Activated CD8-positive, alpha-beta memory T cell treated with anti-CD3 and anti-CD28 coated beads, Interleukin-2, amount 10 ng/mL, durations not matched to agents 7 days and 5 days (primary cell): ENCODE data around the gene LARP1. TPM values are rescaled to one million over a fixed set of nuclear protein-coding genes. Genes with fewer than 3 reads are reported as not detected.
"Not testable (repeated sequence)": the region's sequence is repeated elsewhere in the genome, so short reads cannot be mapped to it uniquely, and the experiment has no call there.

Experiments
- ATAC-seq: fragments of 150-1000 bp; cut with Tn5 transposase; one replicate; pipeline ENCODE4 v1.10.0; 2021; ENCODE audit warnings: moderate library complexity
- CTCF ChIA-PET: fragments of 350-600 bp; sonication (Branson Sonifier 250); formaldehyde crosslinking; loops from one replicate; lab custom pipeline; 2021; ENCODE audit warnings: antibody characterized with exemption; lab: Charles Lee
- DNase-seq: peaks from one replicate; pipeline ENCODE4 v3.0.0-alpha.2; 2020
- H3K27ac Mint-ChIP-seq: one replicate; pipeline ENCODE4 v1.8.0; 2021; ENCODE audit warnings: mild to moderate bottlenecking, mixed read lengths
- H3K27me3 Mint-ChIP-seq: one replicate; pipeline ENCODE4 v1.8.0; 2021; ENCODE audit warnings: mixed read lengths
- H3K36me3 Mint-ChIP-seq: one replicate; pipeline ENCODE4 v1.8.0; 2021; ENCODE audit warnings: mild to moderate bottlenecking, mixed read lengths
- H3K4me1 Mint-ChIP-seq: one replicate; pipeline ENCODE4 v1.8.0; 2021; ENCODE audit warnings: mixed read lengths
- H3K4me3 Mint-ChIP-seq: one replicate; pipeline ENCODE4 v1.8.0; 2021; ENCODE audit warnings: mild to moderate bottlenecking, moderate library complexity, mixed read lengths
- H3K9me3 Mint-ChIP-seq: one replicate; pipeline ENCODE4 v1.8.0; 2022; ENCODE audit warnings: low read depth, mixed read lengths
- total RNA-seq, 2 experiments: library from RNA; stranded (reverse); gene quantifications; one replicate each; pipeline ENCODE4 v1.2.3, GENCODE V29; 2021

Gene LARP1
- total RNA-seq, 2 experiments from 2014 or later, result 212 to 238 TPM

DNA sequence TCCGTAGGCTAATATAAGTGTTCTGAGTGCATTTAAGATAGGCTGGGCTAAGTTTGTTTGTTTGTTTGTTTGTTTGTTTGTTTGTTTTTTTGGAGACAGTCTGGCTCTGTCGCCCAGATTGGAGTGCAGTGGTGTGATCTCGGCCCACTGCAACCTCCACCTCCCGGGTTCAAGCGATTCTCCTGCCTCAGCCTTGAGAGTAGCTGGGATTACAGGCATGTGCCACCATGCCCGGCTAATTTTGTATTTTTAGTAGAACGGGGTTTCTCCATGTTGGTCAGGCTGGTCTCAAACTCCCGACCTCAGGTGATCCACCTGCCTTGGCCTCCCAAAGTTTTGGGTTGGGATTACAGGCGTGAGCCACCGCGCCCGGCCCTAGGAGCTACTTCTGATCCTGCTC is 4.7 kb downstream of the LARP1 start:
- CTCF ChIA-PET, DNase-seq, H3K9me3 Mint-ChIP-seq, H3K27me3 Mint-ChIP-seq, ATAC-seq: not testable (repeated sequence)
- H3K36me3 Mint-ChIP-seq, result peaks cover 11% of the 10 kb centered on the region
- H3K4me1 Mint-ChIP-seq, result peaks cover 57% of the 10 kb centered on the region
- H3K27ac Mint-ChIP-seq, result peak overlapping the region; percentile 82
- peak overlapping the region; percentile 20 for H3K4me3 Mint-ChIP-seq

DNA sequence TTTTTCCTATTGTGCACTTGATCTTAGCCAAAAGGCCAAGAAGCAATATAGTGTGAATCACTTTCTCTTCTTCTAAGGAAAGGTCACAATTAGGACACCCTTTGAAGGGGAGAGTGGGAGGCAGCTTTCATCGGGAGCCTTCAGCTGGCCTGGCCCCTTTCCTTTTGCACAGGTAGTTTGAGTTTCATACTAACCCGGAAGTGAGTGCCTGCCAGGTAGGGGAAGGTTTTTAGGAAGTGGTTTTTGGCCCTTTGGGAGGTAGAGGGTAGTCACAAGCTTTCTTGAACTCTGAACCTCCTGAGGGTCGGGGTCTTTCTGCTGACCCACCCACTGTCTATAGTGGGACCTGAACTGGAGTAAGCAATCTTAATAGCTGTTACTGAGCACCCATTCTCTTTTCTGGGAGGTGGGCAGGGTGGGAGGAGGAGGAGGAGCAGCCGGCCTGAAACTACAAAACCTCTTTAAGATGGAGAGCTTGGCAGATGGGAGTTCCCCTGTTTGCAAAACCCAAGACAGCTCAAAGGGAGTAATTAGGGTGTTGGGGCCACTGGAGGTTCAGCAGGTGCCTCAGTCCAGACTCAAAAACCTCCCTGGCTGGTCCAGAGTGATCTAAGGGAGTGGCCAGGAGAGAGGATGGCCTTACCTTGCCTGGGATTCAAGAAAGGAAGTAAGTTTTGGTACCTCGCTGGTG is 6.0 kb downstream of the LARP1 start:
- H3K27ac Mint-ChIP-seq, result peak overlapping the region; percentile 82
- H3K9me3 Mint-ChIP-seq, result no peaks in the 10 kb centered on the region
- peaks cover 11% of the 10 kb centered on the region for H3K36me3 Mint-ChIP-seq
- peak overlapping the region; percentile 18 for H3K4me3 Mint-ChIP-seq
- H3K4me1 Mint-ChIP-seq, result peaks cover 67% of the 10 kb centered on the region
- DNase-seq (peak; percentile 50), ATAC-seq (no peak)
- H3K27me3 Mint-ChIP-seq, result no peaks in the 10 kb centered on the region
- CTCF ChIA-PET, result interaction anchor here (0.6 kb wide), 1 partner anchor 108 kb away, joined by 3 read pairs; no protein-coding TSS in a partner anchor

DNA sequence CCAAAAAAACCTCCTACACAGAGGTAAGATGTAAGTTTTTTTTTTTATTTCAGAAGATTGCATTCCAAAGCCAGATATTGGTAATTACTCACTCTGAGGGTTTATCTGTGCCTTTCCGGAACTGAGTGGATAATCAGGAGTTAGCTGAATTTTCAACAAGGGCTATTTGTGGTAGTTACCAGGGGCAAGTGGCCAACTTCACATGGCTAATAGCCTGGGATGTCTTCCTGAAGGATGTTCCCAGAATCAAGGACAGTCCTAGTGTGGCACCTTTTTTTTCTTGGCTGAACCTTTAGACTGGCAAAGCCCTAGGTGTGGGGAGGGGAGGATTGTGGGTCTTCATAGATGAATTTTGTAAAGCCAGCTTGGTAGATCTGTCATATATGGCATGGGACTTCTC is 7.1 kb downstream of the LARP1 start:
- Mint-ChIP-seq H3K36me3 (peaks cover 9% of the 10 kb centered on the region), H3K9me3 (no peaks in the 10 kb centered on the region), H3K4me1 (peaks cover 76% of the 10 kb centered on the region), H3K27ac (peak overlapping the region; percentile 20), H3K4me3 (no peak overlapping the region), H3K27me3 (no peaks in the 10 kb centered on the region)
- no peak for DNase-seq
- ATAC-seq, result no peak
- CTCF ChIA-PET, result no interaction called here

DNA sequence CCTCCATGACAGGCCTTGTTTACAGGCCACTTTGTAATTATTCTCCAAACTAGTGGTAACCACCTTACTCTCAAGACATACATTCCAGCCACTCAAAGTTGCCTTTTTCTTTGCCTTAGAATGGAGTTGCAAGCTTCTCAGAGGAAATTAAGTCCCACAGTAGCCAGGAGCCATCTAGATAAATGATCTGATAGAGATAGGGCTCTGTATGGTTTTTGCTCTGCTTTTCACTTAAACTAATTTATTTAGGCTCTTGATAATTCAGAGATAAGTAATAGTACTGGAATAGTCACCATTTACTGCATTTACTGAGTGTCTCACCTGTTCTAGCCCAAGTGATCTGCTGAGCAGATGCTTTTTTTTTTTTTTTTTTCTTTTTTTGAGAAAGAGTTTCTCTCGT is 7.5 kb downstream of the LARP1 start:
- H3K4me3 Mint-ChIP-seq, result no peak overlapping the region
- H3K27me3 Mint-ChIP-seq, result no peaks in the 10 kb centered on the region
- peak overlapping the region; percentile 20 for H3K27ac Mint-ChIP-seq

GRCh38 chr5:154764967-154765366 is 9.8 kb downstream of the LARP1 start:
- no peaks in the 10 kb centered on the region for H3K9me3 Mint-ChIP-seq
- ATAC-seq (no peak), DNase-seq (no peak)
- H3K27ac Mint-ChIP-seq, result no peak overlapping the region
- no peaks in the 10 kb centered on the region for H3K27me3 Mint-ChIP-seq
- peaks cover 7% of the 10 kb centered on the region for H3K36me3 Mint-ChIP-seq
- CTCF ChIA-PET, result interaction anchor here (0.7 kb wide), 1 partner anchor 1695 kb away, joined by 3 read pairs; no protein-coding TSS in a partner anchor
- peaks cover 72% of the 10 kb centered on the region for H3K4me1 Mint-ChIP-seq
- H3K4me3 Mint-ChIP-seq, result no peak overlapping the region

More for the DNA sequence above, 7.5 kb downstream of the LARP1 start:
- CTCF ChIA-PET, result no interaction called here
- Mint-ChIP-seq H3K36me3 (peaks cover 9% of the 10 kb centered on the region), H3K9me3 (no peaks in the 10 kb centered on the region), H3K4me1 (peaks cover 78% of the 10 kb centered on the region)
- no peak for DNase-seq
- ATAC-seq, result no peak

GRCh38 chr5:154765396-154765925 is 10.3 kb downstream of the LARP1 start:
- Mint-ChIP-seq H3K4me1 (peaks cover 72% of the 10 kb centered on the region), H3K36me3 (peaks cover 7% of the 10 kb centered on the region), H3K27ac (no peak overlapping the region), H3K9me3 (no peaks in the 10 kb centered on the region), H3K27me3 (no peaks in the 10 kb centered on the region), H3K4me3 (no peak overlapping the region)
- DNase-seq (no peak), ATAC-seq (no peak)
- CTCF ChIA-PET, result no interaction called here

DNA sequence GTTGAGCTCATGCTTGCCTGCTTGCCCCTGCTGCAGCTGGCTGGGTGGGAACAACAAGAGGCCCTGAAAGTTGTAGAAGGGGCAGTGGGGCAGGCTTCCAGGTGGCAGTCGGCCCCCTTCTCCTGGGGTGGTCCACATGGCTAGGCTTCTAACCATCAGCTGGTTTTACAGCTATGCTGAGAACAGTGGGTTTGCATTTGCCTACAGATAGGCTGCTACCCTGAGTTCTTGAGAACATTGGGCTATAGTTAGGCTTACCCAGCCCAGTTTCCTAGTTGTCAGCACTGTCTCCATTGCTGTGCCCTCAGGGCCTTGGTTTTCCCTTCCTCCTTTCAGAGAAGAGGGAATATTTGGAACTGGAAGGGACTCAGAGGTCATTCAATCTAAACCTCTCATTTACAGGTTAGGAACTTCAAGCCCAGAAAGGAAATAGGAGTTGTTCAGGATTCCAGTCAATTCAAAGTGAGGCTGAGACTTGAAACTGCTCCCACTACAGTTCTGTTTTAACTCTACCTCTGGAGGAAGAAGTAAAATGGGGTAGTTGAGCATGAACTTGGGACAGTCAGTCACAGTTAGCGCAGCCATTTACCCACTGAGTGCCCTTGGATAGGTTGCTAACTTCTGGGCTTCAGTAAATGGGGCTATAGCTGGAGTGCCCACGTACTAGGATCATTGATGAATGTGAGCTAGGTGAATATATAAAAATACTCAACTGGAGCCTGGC is 11.5 kb downstream of the LARP1 start:
- Mint-ChIP-seq H3K36me3 (peaks cover 4% of the 10 kb centered on the region), H3K4me1 (peaks cover 64% of the 10 kb centered on the region), H3K4me3 (no peak overlapping the region), H3K27me3 (no peaks in the 10 kb centered on the region), H3K9me3 (no peaks in the 10 kb centered on the region), H3K27ac (peak overlapping the region; percentile 5)
- CTCF ChIA-PET, result no interaction called here
- ATAC-seq (no peak), DNase-seq (no peak)

- Mint-ChIP-seq H3K9me3 (no peaks in the 10 kb centered on the region), H3K27me3 (no peaks in the 10 kb centered on the region), H3K27ac (peak overlapping the region; percentile 45), H3K36me3 (peaks cover 3% of the 10 kb centered on the region), H3K4me1 (peaks cover 59% of the 10 kb centered on the region), H3K4me3 (no peak overlapping the region)
- CTCF ChIA-PET, result interaction anchor here (0.8 to 1.6 kb wide), 2 partner anchors 9 to 34 kb away, joined by 3 to 4 read pairs; no protein-coding TSS in a partner anchor
- DNase-seq (no peak), ATAC-seq (no peak)
Measured at GRCh38 chr5:154767576-154767975, 12.4 kb downstream of the LARP1 start.

GRCh38 chr5:154768207-154768606 is 13.0 kb downstream of the LARP1 start:
- Mint-ChIP-seq H3K4me3 (no peak overlapping the region), H3K27ac (no peak overlapping the region), H3K27me3 (no peaks in the 10 kb centered on the region), H3K9me3 (no peaks in the 10 kb centered on the region), H3K4me1 (peaks cover 58% of the 10 kb centered on the region), H3K36me3 (peaks cover 3% of the 10 kb centered on the region)
- CTCF ChIA-PET, result interaction anchor here (0.5 to 1.6 kb wide), 3 partner anchors 10 to 118 kb away, joined by 3 to 4 read pairs (median 3); no protein-coding TSS in a partner anchor
- DNase-seq (no peak), ATAC-seq (no peak)

DNA sequence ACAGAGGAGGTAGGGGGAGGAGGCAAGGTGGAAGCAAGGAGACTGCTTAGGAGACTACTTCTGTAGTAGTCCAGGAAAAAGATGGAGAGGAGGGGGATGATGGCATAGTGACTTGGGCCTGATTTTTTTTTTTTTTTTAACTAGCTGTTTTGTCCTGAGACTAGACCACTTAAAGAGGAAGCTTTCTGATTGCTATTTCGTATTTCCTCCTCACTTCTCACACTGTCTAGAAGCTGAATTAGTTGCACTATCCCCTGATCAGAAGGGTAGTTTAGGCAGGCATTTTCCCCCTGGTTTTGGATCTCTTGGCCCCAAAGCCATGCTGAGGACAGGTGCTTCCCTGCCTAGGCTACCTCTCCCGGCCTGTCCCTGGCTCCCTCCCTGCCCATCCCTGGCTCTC is 14.9 kb downstream of the LARP1 start:
- Mint-ChIP-seq H3K36me3 (peaks cover 2% of the 10 kb centered on the region), H3K4me1 (peaks cover 63% of the 10 kb centered on the region), H3K4me3 (no peak overlapping the region), H3K9me3 (no peaks in the 10 kb centered on the region), H3K27ac (peak overlapping the region; percentile 44), H3K27me3 (no peaks in the 10 kb centered on the region)
- CTCF ChIA-PET, result no interaction called here
- DNase-seq, result no peak
- ATAC-seq, result peak; percentile 18

- H3K4me3 Mint-ChIP-seq, result no peak overlapping the region
- peaks cover 55% of the 10 kb centered on the region for H3K4me1 Mint-ChIP-seq
- CTCF ChIA-PET, result no interaction called here
- ATAC-seq (no peak), DNase-seq (no peak)
- no peaks in the 10 kb centered on the region for H3K9me3 Mint-ChIP-seq
- no peak overlapping the region for H3K27ac Mint-ChIP-seq
- no peaks in the 10 kb centered on the region for H3K27me3 Mint-ChIP-seq
- peaks cover 2% of the 10 kb centered on the region for H3K36me3 Mint-ChIP-seq
Measured at GRCh38 chr5:154771383-154771901, 16.3 kb downstream of the LARP1 start.

DNA sequence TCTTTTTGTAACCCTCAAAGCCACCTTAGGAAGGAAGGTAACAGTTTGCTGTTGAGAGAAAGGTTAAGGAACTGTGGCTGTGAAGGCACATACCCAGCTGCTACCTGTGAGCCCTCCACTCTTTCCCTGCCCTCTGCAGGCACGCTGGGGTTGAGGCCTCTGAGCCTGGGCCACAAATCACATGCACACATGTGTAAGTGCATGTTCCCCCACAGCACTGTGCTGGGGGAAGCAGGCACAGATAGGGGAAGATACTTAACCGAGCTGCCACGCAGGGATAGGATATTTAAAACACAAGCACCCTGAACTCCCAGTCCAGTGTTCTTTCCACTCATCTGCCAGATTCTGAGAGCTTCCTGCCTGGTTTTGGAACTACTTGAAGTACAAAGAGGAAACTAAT is 18.1 kb downstream of the LARP1 start:
- peaks cover 38% of the 10 kb centered on the region for H3K4me1 Mint-ChIP-seq
- ATAC-seq, result no peak
- DNase-seq, result no peak
- peaks cover 2% of the 10 kb centered on the region for H3K36me3 Mint-ChIP-seq
- no peak overlapping the region for H3K4me3 Mint-ChIP-seq
- no peaks in the 10 kb centered on the region for H3K9me3 Mint-ChIP-seq
- H3K27me3 Mint-ChIP-seq, result no peaks in the 10 kb centered on the region
- CTCF ChIA-PET, result no interaction called here
- no peak overlapping the region for H3K27ac Mint-ChIP-seq

GRCh38 chr5:154776167-154776566 is 21.0 kb downstream of the LARP1 start:
- Mint-ChIP-seq H3K9me3 (no peaks in the 10 kb centered on the region), H3K27me3 (no peaks in the 10 kb centered on the region), H3K27ac (no peak overlapping the region), H3K36me3 (peaks cover 2% of the 10 kb centered on the region), H3K4me3 (no peak overlapping the region), H3K4me1 (peaks cover 36% of the 10 kb centered on the region)
- CTCF ChIA-PET, result no interaction called here
- ATAC-seq (no peak), DNase-seq (no peak)
